Mucosa of rectum (tissue), 2 donors: Measurements from ENCODE around the gene MAST4.

Source experiments
- H3K27ac ChIP-seq, 2 donors: one replicate each; pipeline ENCODE4 v1.7.0; 2013; ENCODE audit warnings: inconsistent platforms in 2 of 2, low read depth in 2 of 2, low read length in 2 of 2
- H3K27me3 ChIP-seq, 2 donors: one replicate each; pipeline ENCODE4 v1.7.0; 2013; ENCODE audit warnings: low read length in 2 of 2; ENCODE audit not compliant: control insufficient read depth in 2 of 2, insufficient read depth in 2 of 2
- H3K36me3 ChIP-seq, 2 donors: one replicate each; pipeline ENCODE4 v1.7.0; 2013; ENCODE audit warnings: low read length in 2 of 2; ENCODE audit not compliant: control insufficient read depth in 2 of 2, insufficient read depth in 2 of 2
- H3K4me1 ChIP-seq, 2 donors: one replicate each; pipeline ENCODE4 v1.7.0; 2013; ENCODE audit warnings: low read length in 2 of 2, mild to moderate bottlenecking in 1 of 2; ENCODE audit not compliant: control insufficient read depth in 2 of 2, insufficient read depth in 2 of 2
- H3K4me3 ChIP-seq, 2 donors: one replicate each; pipeline ENCODE4 v1.7.0; 2013; ENCODE audit warnings: low read length in 2 of 2
- H3K9ac ChIP-seq, 2 donors: one replicate each; pipeline ENCODE4 v1.7.0; 2013; ENCODE audit warnings: low read length in 2 of 2, low read depth in 1 of 2, mild to moderate bottlenecking in 1 of 2
- H3K9me3 ChIP-seq, 2 donors: one replicate each; pipeline ENCODE4 v1.7.0; 2013; ENCODE audit warnings: low read length in 2 of 2; ENCODE audit not compliant: control insufficient read depth in 2 of 2
- donor health status: healthy.
- donor health status: Normal muscosa, but diverticular disease.

MAST4 gene

GRCh38 chr5:66974256-66974655, 378.1 kb downstream of the MAST4 start:
- Histone ChIP-seq H3K9ac (no peak overlapping the region), H3K36me3 (no peaks in the 10 kb centered on the region), H3K4me3 (no peak overlapping the region), H3K27ac (no peak overlapping the region), H3K4me1 (no peaks in the 10 kb centered on the region), H3K27me3 (no peaks in the 10 kb centered on the region), H3K9me3 (no peaks in the 10 kb centered on the region)

GRCh38 chr5:66976108-66976507, 379.9 kb downstream of the MAST4 start:
- Histone ChIP-seq H3K27ac (no peak overlapping the region), H3K9ac (no peak overlapping the region), H3K4me3 (no peak overlapping the region), H3K9me3 (no peaks in the 10 kb centered on the region), H3K36me3 (no peaks in the 10 kb centered on the region), H3K4me1 (no peaks in the 10 kb centered on the region), H3K27me3 (no peaks in the 10 kb centered on the region)

GRCh38 chr5:66979738-66980137, 383.5 kb downstream of the MAST4 start:
- H3K36me3 ChIP-seq = no peaks in the 10 kb centered on the region

GRCh38 chr5:66981266-66982055, 385.3 kb downstream of the MAST4 start:
- peak overlapping the region; percentile 26 to 28 for H3K27ac ChIP-seq
- H3K27me3 ChIP-seq = no peaks in the 10 kb centered on the region
- H3K9ac ChIP-seq = no peak overlapping the region
- H3K9me3 ChIP-seq = no peaks in the 10 kb centered on the region
- no peak overlapping the region for H3K4me3 ChIP-seq
- H3K36me3 ChIP-seq = no peaks in the 10 kb centered on the region
- peaks cover 40 to 47% of the 10 kb centered on the region in 2 donors for H3K4me1 ChIP-seq

More at GRCh38 chr5:66979738-66980137, 383.5 kb downstream of the MAST4 start:
- Histone ChIP-seq H3K9me3 (no peaks in the 10 kb centered on the region), H3K4me1 (peaks cover 26 to 32% of the 10 kb centered on the region in 2 donors), H3K9ac (no peak overlapping the region), H3K4me3 (no peak overlapping the region), H3K27me3 (no peaks in the 10 kb centered on the region), H3K27ac (no peak overlapping the region)

- Histone ChIP-seq H3K4me1 (peaks cover 45 to 47% of the 10 kb centered on the region in 2 donors), H3K27me3 (no peaks in the 10 kb centered on the region), H3K9ac (no peak overlapping the region), H3K9me3 (no peaks in the 10 kb centered on the region), H3K27ac (peak overlapping the region; percentile 26 to 28), H3K4me3 (no peak overlapping the region), H3K36me3 (no peaks in the 10 kb centered on the region)
These were observed 385.8 kb downstream of the MAST4 start for GRCh38 chr5:66982056-66982387.

GRCh38 chr5:66982470-66982869, 386.3 kb downstream of the MAST4 start:
- H3K27me3 ChIP-seq = no peaks in the 10 kb centered on the region
- H3K4me3 ChIP-seq = no peak overlapping the region
- peak overlapping the region; percentile 26 to 28 for H3K27ac ChIP-seq
- no peak overlapping the region for H3K9ac ChIP-seq
- no peaks in the 10 kb centered on the region for H3K9me3 ChIP-seq
- H3K36me3 ChIP-seq = no peaks in the 10 kb centered on the region
- H3K4me1 ChIP-seq = peaks cover 47% of the 10 kb centered on the region in 2 donors

- Histone ChIP-seq H3K9ac (peak overlapping the region in 1 of 2 donors; percentile 1), H3K27ac (peak overlapping the region; percentile 29 to 33), H3K36me3 (no peaks in the 10 kb centered on the region), H3K4me1 (peaks cover 47% of the 10 kb centered on the region in 2 donors), H3K4me3 (peak overlapping the region in 1 of 2 donors; percentile 35), H3K27me3 (no peaks in the 10 kb centered on the region), H3K9me3 (no peaks in the 10 kb centered on the region)
These were observed 389.2 kb downstream of the MAST4 start for GRCh38 chr5:66985417-66985816.

- Histone ChIP-seq H3K36me3 (no peaks in the 10 kb centered on the region), H3K27ac (peak overlapping the region; percentile 29 to 33), H3K9ac (peak overlapping the region in 1 of 2 donors; percentile 17), H3K9me3 (no peaks in the 10 kb centered on the region), H3K4me1 (peaks cover 47% of the 10 kb centered on the region in 2 donors), H3K27me3 (no peaks in the 10 kb centered on the region), H3K4me3 (peak overlapping the region in 1 of 2 donors; percentile 35)
These were observed 389.8 kb downstream of the MAST4 start for GRCh38 chr5:66986009-66986408.

- H3K27me3 ChIP-seq = no peaks in the 10 kb centered on the region
- no peak overlapping the region for H3K9ac ChIP-seq
- no peak overlapping the region for H3K27ac ChIP-seq
- H3K4me1 ChIP-seq = peaks cover 43% of the 10 kb centered on the region in 2 donors
- H3K36me3 ChIP-seq = no peaks in the 10 kb centered on the region
- no peak overlapping the region for H3K4me3 ChIP-seq
- H3K9me3 ChIP-seq = no peaks in the 10 kb centered on the region
These were observed 390.3 kb downstream of the MAST4 start for GRCh38 chr5:66986534-66986933.

- Histone ChIP-seq H3K4me1 (peaks cover 39 to 40% of the 10 kb centered on the region in 2 donors), H3K9ac (no peak overlapping the region), H3K27ac (no peak overlapping the region), H3K27me3 (no peaks in the 10 kb centered on the region), H3K36me3 (no peaks in the 10 kb centered on the region), H3K9me3 (no peaks in the 10 kb centered on the region), H3K4me3 (no peak overlapping the region)
These were observed 390.9 kb downstream of the MAST4 start for GRCh38 chr5:66987126-66987525.
